GM12878 (cell line): ENCODE results near the gene FTH1. TPM values are rescaled to one million over a fixed set of nuclear protein-coding genes. Genes with fewer than 3 reads are reported as not detected.
A peak's percentile ranks its signal among the peaks of the same experiment; 100 is the strongest.

Experiments
- ATF3 ChIP-seq: IDR thresholded peaks from 2 replicates; pipeline ENCODE4 v1.6.1; 2011; ENCODE audit warnings: low read depth, mild to moderate bottlenecking, low read length, moderate library complexity, borderline replicate concordance; ENCODE audit errors: extremely low read depth
- BMI1 ChIP-seq: fragments of 450-650 bp; IDR thresholded peaks from 2 replicates; pipeline ENCODE4 v1.6.1; 2016; ENCODE audit warnings: mild to moderate bottlenecking, moderate library complexity, borderline replicate concordance
- CHD2 ChIP-seq: IDR thresholded peaks from 2 replicates; pipeline ENCODE4 v1.6.1; 2011; ENCODE audit warnings: low read depth, low read length, improper control_type of control experiment, borderline replicate concordance
- CHD4 ChIP-seq: fragments of 200-600 bp; sonication (generic); IDR thresholded peaks from 2 replicates; pipeline ENCODE4 v1.6.1; 2016; ENCODE audit warnings: mild to moderate bottlenecking
- CREM ChIP-seq: IDR thresholded peaks from 2 replicates; pipeline ENCODE4 v1.6.1; 2014; ENCODE audit warnings: antibody characterized with exemption, low read depth
- CUX1 ChIP-seq: IDR thresholded peaks from 2 replicates; pipeline ENCODE4 v1.6.1; 2012; ENCODE audit warnings: improper control_type of control experiment, low read depth, low read length; ENCODE audit not compliant: insufficient replicate concordance
- EZH2 ChIP-seq: IDR thresholded peaks from 2 replicates; pipeline ENCODE4 v1.6.1; 2012; ENCODE audit warnings: low read depth, mild to moderate bottlenecking, control low read depth, inconsistent platforms, low read length, borderline replicate concordance; ENCODE audit not compliant: control insufficient read depth
- FOXM1 ChIP-seq: IDR thresholded peaks from 2 replicates; pipeline ENCODE4 v1.6.1; 2012; ENCODE audit warnings: low read depth, mild to moderate bottlenecking, inconsistent platforms, low read length, moderate library complexity
- HDAC2 ChIP-seq: fragments of 200-600 bp; sonication (generic); IDR thresholded peaks from 2 replicates; pipeline ENCODE4 v1.6.1; 2017
- HDAC6 ChIP-seq: fragments of 200-600 bp; sonication (generic); IDR thresholded peaks from one replicate; pipeline ENCODE4 v1.8.0; 2017; ENCODE audit warnings: antibody characterized with exemption; ENCODE audit not compliant: unreplicated experiment
- LARP7 ChIP-seq: fragments of 450-650 bp; IDR thresholded peaks from 2 replicates; pipeline ENCODE4 v1.6.1; 2017; ENCODE audit warnings: mild to moderate bottlenecking
- NFXL1 ChIP-seq: fragments of 450-650 bp; IDR thresholded peaks from 2 replicates; pipeline ENCODE4 v1.6.1; 2017; ENCODE audit warnings: antibody characterized with exemption, mild to moderate bottlenecking, borderline replicate concordance
- NR2C1 ChIP-seq: fragments of 450-650 bp; IDR thresholded peaks from 2 replicates; pipeline ENCODE4 v1.6.1; 2017; ENCODE audit warnings: antibody characterized with exemption, mild to moderate bottlenecking, moderate library complexity
- PML ChIP-seq: IDR thresholded peaks from 2 replicates; pipeline ENCODE4 v1.6.1; 2012; ENCODE audit warnings: low read length, inconsistent platforms
- PRDM15 ChIP-seq: fragments of 450-650 bp; formaldehyde crosslinking; IDR thresholded peaks from 2 replicates; pipeline ENCODE4 v1.4.0; 2020; ENCODE audit warnings: mild to moderate bottlenecking, moderate library complexity
- RCOR1 ChIP-seq: conservative IDR thresholded peaks from 2 replicates; pipeline ENCODE4 v1.6.1; 2012; ENCODE audit warnings: low read depth, low read length, improper control_type of control experiment
- SMAD5 ChIP-seq: IDR thresholded peaks from 2 replicates; pipeline ENCODE4 v1.6.1; 2016; ENCODE audit warnings: antibody characterized with exemption, low read depth
- SP1 ChIP-seq: IDR thresholded peaks from one replicate; pipeline ENCODE4 v1.6.1; 2011; ENCODE audit warnings: low read depth, low read length
- ZBED1 ChIP-seq: IDR thresholded peaks from 2 replicates; pipeline ENCODE4 v1.6.1; 2016; ENCODE audit warnings: borderline replicate concordance
- polyA plus RNA-seq, 11 experiments: library from polyadenylated mRNA; depleted of rRNA in 4 of 11; unstranded in 6 of 11; stranded (reverse) in 5 of 11; fragments of >200 nt; fragmentation: Nextera tagmentation in 4 of 11; fragmentation: Illumina TruSeq in 1 of 11; extraction: Ambion mirVana in 4 of 11; extraction: Trizol in 1 of 11; gene quantifications; 1 replicate in 1 of 11; 2 replicates in 10 of 11; pipeline versions ENCODE4 v1.2.1 to v1.2.3, GENCODE V29; 2011 to 2016; ENCODE audit warnings: inconsistent platforms in 2 of 11, missing spikeins in 2 of 11, low read depth in 1 of 11
- total RNA-seq, 4 experiments: library from RNA; depleted of rRNA in 3 of 4; stranded (reverse); fragments of >200 nt in 3 of 4; fragmentation: Illumina TruSeq in 1 of 4; extraction: Trizol in 1 of 4; gene quantifications; 2 replicates each; pipeline versions ENCODE4 v1.2.1 to v1.2.3, GENCODE V29; 2013 to 2021

FTH1 gene
- total and polyA plus RNA-seq, 10 of the 15 experiments (the other 5 are each of a cell fraction or from before 2014, with no cell fraction given) = 289 to 4,154 (median 960) TPM

GRCh38 chr11:61967924-61968757, 707 bp upstream of the FTH1 start (continued):
- 0 out of 2 replicates have a peak, but pooled peaks have one; percentile 64 for TF ChIP-seq PRDM15
- no peak for TF ChIP-seq BMI1
- no peak for TF ChIP-seq SMAD5
- no peak for TF ChIP-seq NFXL1
- no peak for TF ChIP-seq ZBED1
- peak; percentile 54 for TF ChIP-seq CUX1
- TF ChIP-seq NR2C1 = no peak
- no peak for TF ChIP-seq SP1
- TF ChIP-seq FOXM1 = no peak
- no peak for TF ChIP-seq PML
- no peak for TF ChIP-seq LARP7
- TF ChIP-seq CHD4 = no peak
- TF ChIP-seq HDAC2 = no peak
- 0 out of 2 replicates have a peak, but pooled peaks have one; percentile 17 for TF ChIP-seq CHD2
- TF ChIP-seq EZH2 = no peak
- TF ChIP-seq RCOR1 = peak; percentile 77; the same call in 1 of the 2 replicates
- TF ChIP-seq ATF3 = no peak
- TF ChIP-seq CREM = peak; percentile 26; the same call in 1 of the 2 replicates
- no peak for TF ChIP-seq HDAC6
